ENCODE data around the gene SLC66A2.

- no peak for TF ChIP-seq POLR2A (IDR thresholded peaks at IDR 0.05)
- TF ChIP-seq POLR2AphosphoS5 (IDR thresholded peaks at IDR 0.05), result no peak
Measured at GRCh38 chr18:79857082-79857671, 94.3 kb downstream of the SLC66A2 start.

Measured in sigmoid colon (tissue), 4 donors.